ENCODE data around the gene NRP1.

DNA sequence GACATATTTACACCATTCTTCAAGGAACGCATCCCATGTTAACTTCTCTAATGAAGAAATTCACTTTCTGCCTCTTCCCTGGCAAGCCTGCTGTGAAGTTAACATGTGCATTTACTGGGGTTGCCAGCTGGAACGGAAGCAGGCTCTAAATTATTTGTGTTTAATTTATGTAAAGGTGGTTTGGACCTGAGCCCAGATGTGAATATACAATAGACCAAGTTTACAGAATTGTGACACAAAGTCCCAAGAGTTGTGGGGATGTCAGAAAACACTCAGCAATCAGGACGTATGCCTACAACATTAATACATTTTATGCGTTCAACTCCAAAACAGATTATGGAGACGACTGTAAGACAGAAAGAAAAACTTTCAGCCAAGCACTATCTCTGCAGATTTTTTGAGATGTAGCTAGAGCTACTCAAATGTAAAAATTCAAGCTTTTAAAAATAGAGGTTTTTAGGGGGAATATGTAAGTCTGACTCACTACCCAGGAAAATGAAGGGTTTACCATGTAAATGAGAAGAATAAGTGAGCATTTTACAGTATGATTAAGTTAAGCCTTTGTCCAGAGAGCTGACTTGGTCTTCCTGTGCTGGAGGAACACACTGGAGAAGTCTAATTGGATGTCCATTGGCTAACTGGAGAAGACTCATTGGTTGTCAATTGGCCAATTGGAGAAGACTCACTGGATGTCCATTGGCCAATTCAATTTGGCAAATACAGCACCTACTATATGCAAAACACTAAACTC lies 19.5 kb downstream of the NRP1 start:
- TF ChIP-seq SNAI2 (CRISPR knock-in tag; IDR thresholded peaks at IDR 0.05) (no peak), OSR1 (CRISPR knock-in tag; IDR thresholded peaks at IDR 0.05) (no peak), CSDC2 (CRISPR knock-in tag; IDR thresholded peaks at IDR 0.05) (no peak), ISL1 (CRISPR knock-in tag; IDR thresholded peaks at IDR 0.05) (no peak)
- TF ChIP-seq, protein P1, sequence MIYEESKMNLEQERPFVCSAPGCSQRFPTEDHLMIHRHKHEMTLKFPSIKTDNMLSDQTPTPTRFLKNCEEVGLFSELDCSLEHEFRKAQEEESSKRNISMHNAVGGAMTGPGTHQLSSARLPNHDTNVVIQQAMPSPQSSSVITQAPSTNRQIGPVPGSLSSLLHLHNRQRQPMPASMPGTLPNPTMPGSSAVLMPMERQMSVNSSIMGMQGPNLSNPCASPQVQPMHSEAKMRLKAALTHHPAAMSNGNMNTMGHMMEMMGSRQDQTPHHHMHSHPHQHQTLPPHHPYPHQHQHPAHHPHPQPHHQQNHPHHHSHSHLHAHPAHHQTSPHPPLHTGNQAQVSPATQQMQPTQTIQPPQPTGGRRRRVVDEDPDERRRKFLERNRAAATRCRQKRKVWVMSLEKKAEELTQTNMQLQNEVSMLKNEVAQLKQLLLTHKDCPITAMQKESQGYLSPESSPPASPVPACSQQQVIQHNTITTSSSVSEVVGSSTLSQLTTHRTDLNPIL (CRISPR knock-in tag; IDR thresholded peaks at IDR 0.05; ENCODE audit: low read depth): no peak
- TF ChIP-seq, protein P2, sequence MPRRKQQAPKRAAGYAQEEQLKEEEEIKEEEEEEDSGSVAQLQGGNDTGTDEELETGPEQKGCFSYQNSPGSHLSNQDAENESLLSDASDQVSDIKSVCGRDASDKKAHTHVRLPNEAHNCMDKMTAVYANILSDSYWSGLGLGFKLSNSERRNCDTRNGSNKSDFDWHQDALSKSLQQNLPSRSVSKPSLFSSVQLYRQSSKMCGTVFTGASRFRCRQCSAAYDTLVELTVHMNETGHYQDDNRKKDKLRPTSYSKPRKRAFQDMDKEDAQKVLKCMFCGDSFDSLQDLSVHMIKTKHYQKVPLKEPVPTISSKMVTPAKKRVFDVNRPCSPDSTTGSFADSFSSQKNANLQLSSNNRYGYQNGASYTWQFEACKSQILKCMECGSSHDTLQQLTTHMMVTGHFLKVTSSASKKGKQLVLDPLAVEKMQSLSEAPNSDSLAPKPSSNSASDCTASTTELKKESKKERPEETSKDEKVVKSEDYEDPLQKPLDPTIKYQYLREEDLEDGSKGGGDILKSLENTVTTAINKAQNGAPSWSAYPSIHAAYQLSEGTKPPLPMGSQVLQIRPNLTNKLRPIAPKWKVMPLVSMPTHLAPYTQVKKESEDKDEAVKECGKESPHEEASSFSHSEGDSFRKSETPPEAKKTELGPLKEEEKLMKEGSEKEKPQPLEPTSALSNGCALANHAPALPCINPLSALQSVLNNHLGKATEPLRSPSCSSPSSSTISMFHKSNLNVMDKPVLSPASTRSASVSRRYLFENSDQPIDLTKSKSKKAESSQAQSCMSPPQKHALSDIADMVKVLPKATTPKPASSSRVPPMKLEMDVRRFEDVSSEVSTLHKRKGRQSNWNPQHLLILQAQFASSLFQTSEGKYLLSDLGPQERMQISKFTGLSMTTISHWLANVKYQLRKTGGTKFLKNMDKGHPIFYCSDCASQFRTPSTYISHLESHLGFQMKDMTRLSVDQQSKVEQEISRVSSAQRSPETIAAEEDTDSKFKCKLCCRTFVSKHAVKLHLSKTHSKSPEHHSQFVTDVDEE (CRISPR knock-in tag; IDR thresholded peaks at IDR 0.05): no peak
